ENCODE results near the gene MYO15A.
"Not testable (repeated sequence)": the region's sequence is repeated elsewhere in the genome, so short reads cannot be mapped to it uniquely, and the experiment has no call there.

MYO15A gene

DNA sequence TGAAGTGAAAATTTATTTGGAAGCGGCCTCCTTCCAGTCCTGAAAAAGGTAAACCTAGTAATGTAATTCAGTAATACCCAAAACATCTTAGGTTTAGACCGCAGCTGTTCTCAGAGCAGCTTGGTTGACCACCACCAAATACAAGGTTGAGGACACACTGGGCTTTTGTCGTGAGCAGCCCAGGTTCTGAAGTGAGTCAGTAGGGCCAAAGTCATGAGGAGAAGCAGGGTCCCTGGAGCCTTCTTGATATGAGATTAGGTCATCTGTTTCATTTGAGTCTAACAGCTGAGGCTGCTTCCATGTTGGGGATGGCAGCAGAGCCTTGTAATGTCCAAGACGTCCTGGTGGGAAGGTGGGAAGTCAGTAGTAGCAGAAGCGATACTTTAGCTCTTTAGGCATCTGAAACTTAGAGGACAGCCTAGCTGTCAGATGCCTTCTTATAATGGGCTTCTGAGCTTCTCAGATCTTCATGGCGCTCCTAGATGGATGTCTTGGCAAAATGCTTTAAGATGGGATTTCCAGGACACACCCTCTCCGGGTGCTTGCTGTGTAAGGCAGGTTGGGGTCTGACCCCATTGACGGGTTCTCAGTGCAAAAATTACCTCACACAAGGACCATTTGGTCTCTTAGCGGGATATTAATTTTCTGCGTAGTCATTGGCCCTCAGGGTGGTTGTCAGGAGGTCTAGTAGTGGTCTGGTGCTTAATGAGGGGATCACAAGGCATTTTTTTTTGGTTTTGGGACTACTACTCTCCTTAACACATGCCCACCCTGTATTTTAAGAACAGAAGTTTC, 77.5 kb downstream of the MYO15A start:
- DNase-seq (ENCODE audit: low read depth in 3 of 3) = no peak

- DNase-seq (ENCODE audit: low read depth in 3 of 3) = no peak
Observed at GRCh38 chr17:18186627-18186982, 78.0 kb downstream of the MYO15A start.

GRCh38 chr17:18187226-18187625, 78.7 kb downstream of the MYO15A start:
- no peak for DNase-seq (ENCODE audit: low read depth in 3 of 3)

GRCh38 chr17:18187821-18188761, 79.5 kb downstream of the MYO15A start:
- DNase-seq (ENCODE audit: low read depth in 3 of 3) = peak in 1 of 3 experiments; percentile 36

DNA sequence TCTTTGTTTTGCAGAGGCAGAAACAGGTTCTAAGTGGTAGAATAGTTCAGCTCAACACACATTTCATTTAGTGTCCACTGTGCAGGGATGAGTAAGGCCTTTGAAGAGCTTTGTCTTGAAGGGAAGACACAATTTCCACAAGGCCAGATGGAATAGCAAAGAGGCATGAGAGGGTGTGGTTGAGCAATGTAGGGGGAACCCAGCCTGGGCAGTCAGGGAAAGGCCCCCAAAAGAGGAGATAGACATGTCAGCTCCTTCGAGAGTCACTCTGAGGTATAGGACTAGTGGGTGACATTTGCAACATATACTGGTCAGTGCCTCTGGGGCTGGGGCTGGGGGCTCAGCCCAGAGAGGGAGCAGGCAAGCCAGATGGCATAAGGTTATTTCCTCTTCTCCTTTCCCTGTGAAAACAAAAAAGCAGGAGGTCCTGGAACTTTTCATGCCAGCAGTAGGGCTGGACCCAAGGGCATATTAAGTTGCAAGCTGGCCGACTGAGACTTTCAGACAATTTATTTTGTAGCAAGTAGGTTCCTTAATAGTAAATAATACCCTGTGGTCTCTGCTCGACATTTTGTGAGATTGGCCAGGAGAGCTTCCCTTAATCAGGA, 82.2 kb downstream of the MYO15A start:
- no peak for DNase-seq (ENCODE audit: low read depth in 3 of 3)

- DNase-seq (ENCODE audit: low read depth in 3 of 3) = no peak
Observed at GRCh38 chr17:18191236-18191667, 82.7 kb downstream of the MYO15A start.

DNA sequence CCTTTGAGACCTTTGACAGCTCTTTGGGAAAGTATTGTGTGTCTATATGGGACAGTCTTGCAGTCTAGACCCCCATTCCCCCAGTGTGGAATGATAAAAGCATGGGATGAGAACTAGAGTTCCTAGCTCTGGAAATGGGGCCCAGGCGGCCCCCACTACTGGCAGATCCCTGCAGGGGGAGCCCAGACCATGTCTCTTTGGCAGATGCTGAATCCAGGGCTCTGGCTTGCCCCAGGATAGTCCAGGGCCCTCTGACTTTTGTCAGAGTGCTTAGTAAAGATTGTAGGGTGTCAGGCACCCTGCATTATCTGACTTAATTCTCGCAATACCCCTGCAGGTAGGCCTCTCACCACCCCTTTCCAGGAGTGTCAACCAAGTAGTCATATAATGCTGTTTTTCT, 83.4 kb downstream of the MYO15A start:
- DNase-seq (ENCODE audit: low read depth in 3 of 3) = no peak

GRCh38 chr17:18194394-18194793, 85.8 kb downstream of the MYO15A start:
- DNase-seq (ENCODE audit: low read depth in 3 of 3) = no peak

- no peak for DNase-seq (ENCODE audit: low read depth in 3 of 3)
Observed at GRCh38 chr17:18194804-18195203, 86.2 kb downstream of the MYO15A start.

GRCh38 chr17:18195246-18195645, 86.7 kb downstream of the MYO15A start:
- DNase-seq (ENCODE audit: low read depth in 3 of 3) = no peak

- DNase-seq (ENCODE audit: low read depth in 3 of 3) = no peak
Observed at GRCh38 chr17:18197535-18198194, 89.1 kb downstream of the MYO15A start.

GRCh38 chr17:18198530-18198929, 90.0 kb downstream of the MYO15A start:
- DNase-seq (ENCODE audit: low read depth in 3 of 3) = no peak

DNA sequence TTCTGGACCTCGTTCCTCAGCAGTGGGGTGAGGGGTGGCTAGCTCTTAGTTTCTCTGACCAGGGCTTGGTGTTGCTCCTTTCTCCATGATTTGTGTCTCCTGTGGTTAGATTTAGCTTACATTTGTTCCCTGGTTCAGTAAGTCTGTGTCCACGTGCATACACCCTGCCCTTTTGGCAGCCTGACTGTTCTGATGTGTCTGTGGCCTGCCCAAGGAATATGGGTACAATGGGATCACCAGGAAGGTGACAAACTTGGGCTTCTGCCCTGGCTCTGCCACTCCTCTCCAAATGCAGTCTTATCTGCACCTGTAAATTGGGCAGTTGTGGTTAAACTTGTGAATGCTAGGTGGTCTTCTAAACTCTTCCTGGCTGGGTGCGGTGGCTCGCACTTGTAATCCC, 92.6 kb downstream of the MYO15A start:
- DNase-seq (ENCODE audit: low read depth in 3 of 3) = no peak

DNA sequence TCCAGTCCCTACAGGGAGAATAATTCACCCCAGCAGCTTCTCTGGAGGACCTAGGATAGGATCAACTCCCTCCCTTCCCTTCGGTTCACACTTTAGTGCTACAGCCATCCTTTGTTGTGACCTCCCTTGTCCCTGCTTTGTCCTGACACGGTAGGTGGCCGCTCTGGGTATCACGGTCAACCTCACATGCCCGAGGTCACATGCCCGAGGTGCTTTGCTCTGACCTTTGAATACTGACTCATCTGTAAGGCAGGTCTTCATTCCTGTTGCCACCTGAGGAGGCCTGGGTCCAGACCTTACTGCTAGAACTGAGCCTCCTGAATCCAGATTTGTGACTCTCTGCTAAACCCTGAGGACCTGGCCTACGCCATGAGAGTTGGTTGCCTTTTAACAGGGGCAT, 94.8 kb downstream of the MYO15A start:
- DNase-seq (ENCODE audit: low read depth in 3 of 3) = no peak

- no peak for DNase-seq (ENCODE audit: low read depth in 3 of 3)
Observed at GRCh38 chr17:18205861-18206260, 97.3 kb downstream of the MYO15A start.

DNA sequence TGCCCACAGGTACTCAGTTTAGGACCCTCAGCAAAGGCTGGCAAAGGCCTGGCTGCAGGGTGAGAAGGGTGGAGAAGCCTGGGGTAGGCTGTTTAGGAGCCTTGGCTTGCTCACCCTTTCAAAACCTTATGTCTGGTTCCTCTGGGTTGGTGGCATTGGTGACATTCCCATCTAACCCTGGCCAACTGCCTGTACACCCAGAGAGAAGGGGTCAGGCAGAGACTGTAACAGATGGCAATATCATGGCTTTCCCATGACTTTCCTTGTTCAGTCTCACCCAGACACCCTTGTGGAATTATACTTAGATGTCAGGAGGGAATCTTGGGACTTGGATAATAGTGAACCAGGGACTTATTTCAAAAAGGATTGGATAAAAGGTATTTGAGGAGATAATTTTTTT, 98.4 kb downstream of the MYO15A start:
- no peak for DNase-seq (ENCODE audit: low read depth in 3 of 3)

DNA sequence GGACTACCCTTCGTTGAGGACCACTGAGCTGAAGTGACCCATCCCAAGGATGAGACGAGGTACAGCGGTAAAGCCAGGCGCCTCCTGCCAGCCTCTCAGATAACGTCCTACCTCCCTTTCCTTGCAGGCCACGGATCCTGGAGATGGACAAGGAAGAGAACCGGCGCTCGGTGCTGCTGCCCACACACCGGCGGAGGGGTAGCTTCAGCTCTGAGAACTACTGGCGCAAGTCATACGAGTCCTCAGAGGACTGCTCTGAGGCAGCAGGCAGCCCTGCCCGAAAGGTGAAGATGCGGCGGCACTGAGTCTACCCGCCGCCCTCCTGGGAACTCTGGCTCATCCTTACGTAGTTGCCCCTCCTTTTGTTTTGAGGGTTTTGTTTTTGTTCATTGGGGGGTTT, 99.5 kb downstream of the MYO15A start:
- no peak for DNase-seq (ENCODE audit: low read depth in 3 of 3)

GRCh38 chr17:18213666-18214270, 105.2 kb downstream of the MYO15A start:
- no peak for DNase-seq (ENCODE audit: low read depth in 3 of 3)

DNA sequence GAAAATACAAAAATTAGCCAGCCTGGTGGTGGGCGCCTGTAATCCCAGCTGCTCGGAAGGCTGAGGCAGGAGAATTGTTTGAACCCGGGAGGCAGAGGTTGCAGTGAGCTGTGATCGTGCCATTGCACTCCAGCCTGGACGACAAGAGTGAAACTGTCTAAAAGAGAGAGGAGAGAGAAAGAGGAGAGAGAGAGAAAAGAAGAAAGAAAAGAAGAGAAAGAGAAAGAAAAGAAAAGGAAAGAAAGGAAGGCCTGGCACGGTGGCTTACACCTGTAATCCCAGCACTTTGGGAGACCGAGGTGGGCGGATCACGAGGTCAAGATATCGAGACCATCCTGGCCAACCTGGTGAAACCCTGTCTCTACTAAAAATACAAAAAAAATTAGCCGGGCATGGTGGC, 108.3 kb downstream of the MYO15A start:
- not testable (repeated sequence) for DNase-seq (ENCODE audit: low read depth in 3 of 3)

GRCh38 chr17:18217412-18218015, 109.0 kb downstream of the MYO15A start:
- DNase-seq (ENCODE audit: low read depth in 3 of 3) = peak; percentile 43 to 73 (median 59)

Measured in stimulated activated CD4-positive, alpha-beta T cell treated with anti-CD3 and anti-CD28 coated beads, TNF-alpha, amount 100 ng/mL, for 24 hours (primary cell).